Activated naive CD4-positive, alpha-beta T cell treated with anti-CD3 and anti-CD28 coated beads, Interleukin-2, amount 50 U/mL, for 72 hours (primary cell): ENCODE results near the gene ATG9A. TPM values are rescaled to one million over a fixed set of nuclear protein-coding genes. Genes with fewer than 3 reads are reported as not detected.

ENCODE experiments used
- ATAC-seq, 2 donors: fragments of 150-1000 bp; cut with Tn5 transposase; 2 replicates each; pipeline ENCODE4 v1.10.0; 2021; ENCODE audit warnings: mild to moderate bottlenecking in 2 of 2, moderate library complexity in 2 of 2
- DNase-seq, 2 donors: peaks; one replicate each; pipeline ENCODE4 v3.0.0; 2021 to 2022; ENCODE audit warnings: low spot score in 2 of 2
- H3K27ac Mint-ChIP-seq, 2 donors: one replicate each; pipeline ENCODE4 v1.8.0; 2022; ENCODE audit warnings: mild to moderate bottlenecking in 2 of 2, mixed read lengths in 2 of 2
- H3K36me3 Mint-ChIP-seq, 2 donors: one replicate each; pipeline ENCODE4 v1.8.0; 2022; ENCODE audit warnings: mixed read lengths in 2 of 2
- H3K9me3 Mint-ChIP-seq, 2 donors: one replicate each; pipeline ENCODE4 v1.8.0; 2022; ENCODE audit warnings: mixed read lengths in 2 of 2
- total RNA-seq, 2 donors: library from RNA; stranded (reverse); gene quantifications; one replicate each; pipeline ENCODE4 v1.2.3, GENCODE V29; 2022

Gene ATG9A, protein sequence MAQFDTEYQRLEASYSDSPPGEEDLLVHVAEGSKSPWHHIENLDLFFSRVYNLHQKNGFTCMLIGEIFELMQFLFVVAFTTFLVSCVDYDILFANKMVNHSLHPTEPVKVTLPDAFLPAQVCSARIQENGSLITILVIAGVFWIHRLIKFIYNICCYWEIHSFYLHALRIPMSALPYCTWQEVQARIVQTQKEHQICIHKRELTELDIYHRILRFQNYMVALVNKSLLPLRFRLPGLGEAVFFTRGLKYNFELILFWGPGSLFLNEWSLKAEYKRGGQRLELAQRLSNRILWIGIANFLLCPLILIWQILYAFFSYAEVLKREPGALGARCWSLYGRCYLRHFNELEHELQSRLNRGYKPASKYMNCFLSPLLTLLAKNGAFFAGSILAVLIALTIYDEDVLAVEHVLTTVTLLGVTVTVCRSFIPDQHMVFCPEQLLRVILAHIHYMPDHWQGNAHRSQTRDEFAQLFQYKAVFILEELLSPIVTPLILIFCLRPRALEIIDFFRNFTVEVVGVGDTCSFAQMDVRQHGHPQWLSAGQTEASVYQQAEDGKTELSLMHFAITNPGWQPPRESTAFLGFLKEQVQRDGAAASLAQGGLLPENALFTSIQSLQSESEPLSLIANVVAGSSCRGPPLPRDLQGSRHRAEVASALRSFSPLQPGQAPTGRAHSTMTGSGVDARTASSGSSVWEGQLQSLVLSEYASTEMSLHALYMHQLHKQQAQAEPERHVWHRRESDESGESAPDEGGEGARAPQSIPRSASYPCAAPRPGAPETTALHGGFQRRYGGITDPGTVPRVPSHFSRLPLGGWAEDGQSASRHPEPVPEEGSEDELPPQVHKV
- 10 to 100 TPM; 49.1 to 80.6 TPM for total RNA-seq

DNA sequence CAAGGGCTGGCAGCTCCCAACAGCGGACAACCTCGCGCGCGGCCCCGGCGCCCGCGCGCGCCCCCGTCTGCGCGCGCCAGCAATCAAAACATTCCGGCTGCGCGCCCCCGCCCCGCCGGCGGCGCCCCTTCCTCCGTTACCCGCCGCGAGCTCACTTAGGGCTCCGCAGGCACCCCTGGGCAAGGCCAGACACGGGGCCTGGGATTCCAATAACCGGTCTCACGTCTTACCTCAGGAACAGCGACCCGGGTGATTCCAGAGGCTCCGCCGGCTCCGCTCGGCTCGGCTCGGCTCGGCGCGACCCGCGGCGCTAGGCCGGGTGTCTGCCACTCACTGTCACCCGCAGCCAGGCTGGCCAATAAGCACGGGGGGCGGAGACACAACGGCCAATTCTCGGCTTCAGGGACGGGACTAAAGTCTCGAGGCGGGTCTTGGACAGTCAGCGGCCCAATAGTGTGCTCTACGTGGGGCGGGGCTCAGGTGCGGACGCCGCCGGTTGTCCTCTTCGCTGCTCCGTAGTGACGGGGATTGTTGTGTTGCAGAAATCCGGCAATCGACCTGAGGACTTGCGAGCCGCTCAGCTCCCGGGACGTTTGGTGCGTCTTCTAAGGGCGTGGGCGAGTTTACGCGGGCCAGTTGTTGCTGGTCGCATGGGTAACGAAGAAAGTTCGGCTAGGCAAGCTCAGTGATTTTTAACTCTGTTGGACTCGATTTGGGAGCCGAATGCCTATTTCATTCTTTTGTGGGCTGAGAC, at the start of gene ATG9A, which contains the start of gene ANKZF1:
TSS of gene ATG9A (minus strand) at position 332 of the 754 bp plus-strand sequence. CDS start 1,612 bp downstream, outside the sequence.
TSS of gene ANKZF1 (plus strand) at position 502 of the 754 bp plus-strand sequence. CDS start 452 bp downstream, outside the sequence.
- DNase-seq (peak; percentile 98 to 99), ATAC-seq (peak; percentile 97 to 98)
- Mint-ChIP-seq H3K9me3 (no peaks in the 10 kb centered on the region), H3K27ac (peak within 1 kb of the TSS; percentile 93 to 95), H3K36me3 (peaks cover 41 to 73% of the 10 kb centered on the region in 2 donors)

DNA sequence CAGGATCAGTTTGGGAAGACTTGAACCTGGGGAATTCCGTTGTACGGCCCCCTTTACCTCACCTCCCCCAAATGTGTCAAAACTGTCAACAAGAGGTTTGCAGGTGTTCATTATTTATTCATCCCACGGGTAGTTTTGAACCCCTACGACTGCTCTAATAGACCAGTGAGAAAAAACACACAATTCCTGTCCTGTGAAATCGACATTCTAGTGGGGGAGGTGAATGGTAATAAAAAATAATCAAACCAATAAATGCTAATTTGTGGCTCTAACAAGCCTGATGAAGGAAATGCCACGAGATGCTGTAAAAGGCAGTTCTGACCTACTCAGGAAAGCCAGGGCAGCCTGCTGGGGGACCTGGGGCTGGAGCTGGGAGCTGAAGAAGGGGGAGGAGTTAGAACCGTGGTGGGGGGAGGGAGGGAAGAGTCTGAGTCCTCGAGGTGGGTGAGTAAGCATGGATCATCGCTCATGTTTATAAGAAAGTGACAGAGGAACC, 49.3 kb upstream of the ATG9A start:
- ATAC-seq (no peak), DNase-seq (peak in 1 of 2 donors; percentile 24)
- Mint-ChIP-seq H3K36me3 (peaks cover 0 to 5% of the 10 kb centered on the region in 2 donors), H3K27ac (peak overlapping the region; percentile 92 to 98), H3K9me3 (no peaks in the 10 kb centered on the region)

DNA sequence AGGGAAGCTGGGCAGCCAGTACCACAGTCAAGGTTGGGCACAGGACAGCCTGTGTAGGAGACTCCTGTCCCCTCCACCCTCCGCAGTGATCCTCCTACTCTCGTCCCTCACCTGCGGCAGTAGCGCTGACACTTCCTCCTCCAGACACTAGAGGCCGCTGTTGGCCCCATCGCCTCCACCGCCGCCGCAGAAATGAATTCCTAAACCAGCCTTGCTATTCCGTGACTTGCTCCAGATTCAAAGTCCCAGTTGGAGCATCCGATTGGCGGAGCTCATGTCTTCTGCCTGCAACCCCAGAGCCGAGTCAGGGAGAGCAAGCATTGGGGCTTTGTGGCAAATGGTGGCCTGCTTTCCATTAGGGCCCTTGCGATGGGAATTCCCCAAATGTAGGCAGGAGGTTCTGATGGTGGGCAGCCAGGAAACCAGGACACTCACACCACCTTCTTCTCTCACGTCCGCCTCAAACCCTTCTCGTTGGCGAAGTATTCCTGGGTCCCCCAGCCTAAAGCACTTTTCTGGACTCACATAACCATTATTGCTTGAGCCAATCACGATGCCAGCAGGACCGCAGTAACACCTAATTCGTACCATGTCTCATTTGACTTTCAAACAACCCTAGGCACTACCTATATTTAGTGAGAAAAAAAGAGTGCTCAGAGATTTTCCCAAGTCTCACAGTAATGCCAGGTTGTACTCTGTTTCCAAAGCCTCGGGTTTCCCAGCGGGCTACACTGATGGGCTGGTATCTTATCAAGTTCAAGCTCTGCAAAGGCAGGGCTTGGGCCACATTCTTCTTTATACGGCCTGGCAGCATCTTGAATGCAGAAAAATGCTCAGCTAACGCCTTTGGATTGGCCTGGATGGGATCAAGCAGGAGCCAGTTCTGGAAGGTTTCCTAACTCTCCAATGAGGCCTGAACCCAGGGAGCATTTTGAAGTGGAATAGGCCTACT, 48.5 kb upstream of the ATG9A start:
- DNase-seq (peak; percentile 82 to 83), ATAC-seq (no peak)
- H3K36me3 Mint-ChIP-seq: peaks cover 0 to 5% of the 10 kb centered on the region in 2 donors
- peak overlapping the region; percentile 92 to 93 for H3K27ac Mint-ChIP-seq
- no peaks in the 10 kb centered on the region for H3K9me3 Mint-ChIP-seq

DNA sequence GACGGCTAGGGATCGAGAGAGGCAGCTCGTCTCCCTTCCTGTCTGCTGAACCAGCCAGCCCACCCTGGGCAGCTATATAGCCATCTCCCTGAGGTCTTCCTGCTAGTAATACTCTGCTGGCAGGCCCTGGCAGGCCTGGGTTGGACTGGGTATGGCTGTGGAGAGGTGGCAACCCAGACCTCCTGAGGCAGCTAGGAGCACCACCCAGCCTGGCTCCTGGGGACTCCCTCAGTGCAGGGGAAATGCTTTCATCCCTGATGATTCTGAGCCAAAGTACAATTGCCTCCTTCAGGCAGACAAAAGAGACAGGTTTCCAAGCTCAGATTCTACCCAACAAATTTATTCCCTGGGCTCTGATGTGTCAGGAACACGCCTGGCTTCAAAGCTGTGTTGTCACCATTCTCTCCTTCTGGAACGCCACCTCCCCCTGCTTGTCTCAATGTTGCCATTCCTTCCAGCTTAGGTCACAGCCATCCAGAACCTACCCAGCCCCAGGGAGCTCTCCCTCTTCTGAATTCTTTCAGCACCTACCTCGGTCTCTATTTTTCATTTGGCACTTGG, 45.0 kb upstream of the ATG9A start:
- Mint-ChIP-seq H3K27ac (no peak overlapping the region), H3K36me3 (no peaks in the 10 kb centered on the region), H3K9me3 (no peaks in the 10 kb centered on the region)
- no peak for DNase-seq
- no peak for ATAC-seq

DNA sequence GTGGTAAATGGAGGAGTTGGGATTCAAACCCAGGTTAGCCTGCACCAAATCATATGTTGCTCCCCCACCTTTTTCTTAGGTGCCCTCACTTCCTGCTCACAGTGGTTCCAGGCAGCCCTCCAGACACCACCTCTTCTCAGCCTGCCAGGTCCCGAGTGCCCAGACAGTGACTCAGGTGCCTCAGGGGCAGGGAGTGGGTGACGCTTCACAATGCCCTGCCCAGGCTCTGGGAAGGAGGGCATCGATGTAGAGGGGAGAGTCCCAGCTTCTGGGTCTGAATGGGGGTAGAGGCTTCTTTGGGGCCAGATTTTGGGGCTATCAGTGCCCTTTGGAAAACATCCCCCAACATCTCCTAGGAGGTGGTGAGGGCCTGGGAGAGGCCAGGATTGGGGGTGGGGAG, 44.5 kb upstream of the ATG9A start:
- ATAC-seq (no peak), DNase-seq (no peak)
- Mint-ChIP-seq H3K9me3 (no peaks in the 10 kb centered on the region), H3K27ac (no peak overlapping the region), H3K36me3 (no peaks in the 10 kb centered on the region)

DNA sequence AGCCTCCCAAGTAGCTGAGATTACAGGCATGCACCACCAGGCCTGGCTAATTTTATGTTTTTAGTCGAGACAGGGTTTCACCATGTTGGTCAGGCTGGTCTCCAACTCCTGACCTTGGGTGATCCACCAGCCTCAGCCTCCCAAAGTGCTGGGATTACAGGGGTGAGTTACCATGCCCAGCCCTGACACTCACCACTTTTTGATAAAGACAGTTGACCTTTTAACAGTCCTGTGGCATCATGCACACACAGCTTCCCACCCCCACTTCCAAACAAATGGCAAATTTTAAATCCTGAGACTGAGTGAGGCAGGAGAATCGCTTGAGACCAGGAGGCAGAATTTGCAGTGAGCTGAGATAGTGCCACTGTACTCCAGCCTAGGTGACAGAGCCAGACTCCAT, 43.6 kb upstream of the ATG9A start:
- no peaks in the 10 kb centered on the region for H3K9me3 Mint-ChIP-seq
- no peak overlapping the region for H3K27ac Mint-ChIP-seq
- DNase-seq: no peak
- H3K36me3 Mint-ChIP-seq: no peaks in the 10 kb centered on the region
- peak in 1 of 2 donors; percentile 63 for ATAC-seq

DNA sequence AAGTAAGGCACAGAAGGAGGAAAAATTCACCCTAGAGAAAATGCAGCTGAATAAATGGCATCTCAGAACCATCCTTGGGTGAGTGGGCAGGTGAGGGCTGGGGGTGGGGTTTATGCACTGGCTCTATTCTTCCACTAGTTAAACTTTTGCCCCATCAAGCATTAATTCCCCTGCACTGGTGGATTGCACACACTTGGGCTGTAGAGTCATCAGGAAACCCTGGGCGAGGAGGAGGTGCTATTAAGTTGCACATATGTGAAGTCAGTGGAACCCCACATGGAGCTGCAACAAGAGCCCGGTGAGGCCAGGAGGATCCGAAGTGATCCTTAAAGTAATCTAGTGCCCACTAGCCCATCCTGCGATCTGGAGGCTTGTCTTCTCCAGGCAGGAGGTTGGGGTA, 42.9 kb upstream of the ATG9A start:
- ATAC-seq (no peak), DNase-seq (no peak)
- Mint-ChIP-seq H3K36me3 (no peaks in the 10 kb centered on the region), H3K27ac (no peak overlapping the region), H3K9me3 (no peaks in the 10 kb centered on the region)

DNA sequence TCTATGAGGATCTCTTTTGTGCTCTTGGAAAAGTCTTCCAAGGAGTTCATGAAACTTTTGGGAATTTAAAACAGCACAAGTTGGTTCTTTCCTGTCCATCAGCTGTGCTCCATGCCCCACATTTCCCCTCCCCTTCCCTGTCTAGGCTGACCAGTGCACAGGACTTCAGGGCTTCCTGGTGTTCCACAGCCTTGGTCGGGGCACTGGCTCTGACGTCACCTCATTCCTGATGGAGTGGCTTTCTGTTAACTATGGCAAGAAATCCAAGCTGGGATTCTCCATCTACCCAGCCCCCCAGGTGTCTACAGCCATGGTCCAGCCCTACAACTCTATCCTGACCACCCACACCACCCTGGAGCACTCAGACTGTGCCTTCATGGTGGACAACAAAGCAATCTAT, 41.6 kb upstream of the ATG9A start:
- ATAC-seq: no peak
- Mint-ChIP-seq H3K36me3 (no peaks in the 10 kb centered on the region), H3K27ac (no peak overlapping the region), H3K9me3 (no peaks in the 10 kb centered on the region)
- DNase-seq: no peak

DNA sequence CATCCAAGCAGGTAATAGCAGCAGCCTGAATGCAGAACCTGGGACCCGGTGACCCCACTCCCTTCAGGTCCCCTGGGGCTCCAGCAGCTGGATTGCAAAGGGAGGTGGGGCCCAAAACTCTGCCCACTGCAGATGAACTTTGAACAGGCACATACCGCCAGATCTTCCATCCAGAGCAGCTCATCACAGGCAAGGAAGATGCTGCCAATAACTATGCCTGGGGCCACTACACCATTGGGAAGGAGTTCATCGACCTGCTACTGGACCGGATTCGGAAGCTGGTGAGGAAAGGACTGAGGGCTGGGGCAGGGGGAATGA, 40.6 kb upstream of the ATG9A start:
- Mint-ChIP-seq H3K9me3 (no peaks in the 10 kb centered on the region), H3K27ac (no peak overlapping the region), H3K36me3 (no peaks in the 10 kb centered on the region)
- ATAC-seq: no peak
- DNase-seq: no peak

DNA sequence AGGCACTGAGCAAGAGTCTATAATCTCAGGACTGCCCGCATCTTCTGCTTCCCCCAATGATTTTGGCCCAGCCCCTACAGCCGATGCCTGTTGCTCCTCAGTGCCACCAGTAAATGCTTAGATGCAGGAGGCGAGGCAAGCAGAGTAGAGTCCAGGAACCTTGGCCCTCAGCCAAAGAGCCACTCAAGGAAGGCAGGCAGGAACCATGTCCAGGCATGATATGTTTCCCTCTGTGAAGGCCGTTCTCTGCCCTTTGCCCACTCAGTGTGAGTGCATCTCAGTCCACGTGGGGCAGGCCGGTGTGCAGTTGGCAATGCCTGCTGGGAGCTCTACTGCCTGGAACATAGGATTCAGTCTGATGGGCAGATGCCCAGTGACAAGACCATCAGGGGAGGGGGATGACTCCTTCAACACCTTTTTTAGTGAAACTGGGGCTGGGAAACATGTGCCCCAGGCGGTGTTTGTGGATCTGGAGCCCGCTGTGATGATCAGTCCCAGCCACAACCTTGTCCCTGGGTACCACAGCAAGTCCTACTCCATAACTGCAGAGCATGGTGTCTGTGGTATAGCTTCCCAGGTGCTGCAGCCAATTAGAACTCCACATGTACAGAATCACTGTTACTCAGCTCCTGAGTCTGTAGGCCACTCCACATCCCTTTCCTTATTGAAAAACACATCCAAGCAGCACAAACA, 40.1 kb upstream of the ATG9A start:
- Mint-ChIP-seq H3K36me3 (no peaks in the 10 kb centered on the region), H3K9me3 (no peaks in the 10 kb centered on the region), H3K27ac (no peak overlapping the region)
- DNase-seq: no peak
- ATAC-seq: no peak

DNA sequence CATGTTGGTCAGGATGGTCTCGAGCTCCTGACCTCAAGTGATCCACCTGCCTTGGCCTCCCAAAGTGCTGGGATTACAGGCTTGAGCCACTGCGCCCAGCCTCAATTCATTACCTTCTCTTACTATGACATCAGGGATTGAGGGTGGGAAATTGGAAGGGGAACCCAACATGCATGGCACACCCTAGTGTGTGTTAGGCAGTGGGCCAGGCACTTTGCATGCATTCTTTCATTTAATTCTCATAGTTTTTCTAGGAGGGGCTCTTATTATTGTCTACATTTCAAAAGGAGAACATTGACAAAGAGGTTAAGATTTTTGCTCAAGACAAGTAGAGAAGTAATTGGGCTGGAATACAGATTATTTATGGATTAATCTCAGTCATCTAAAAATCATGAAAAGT, 38.9 kb upstream of the ATG9A start:
- DNase-seq (no peak), ATAC-seq (no peak)
- H3K9me3 Mint-ChIP-seq: no peaks in the 10 kb centered on the region
- no peaks in the 10 kb centered on the region for H3K36me3 Mint-ChIP-seq
- no peak overlapping the region for H3K27ac Mint-ChIP-seq

DNA sequence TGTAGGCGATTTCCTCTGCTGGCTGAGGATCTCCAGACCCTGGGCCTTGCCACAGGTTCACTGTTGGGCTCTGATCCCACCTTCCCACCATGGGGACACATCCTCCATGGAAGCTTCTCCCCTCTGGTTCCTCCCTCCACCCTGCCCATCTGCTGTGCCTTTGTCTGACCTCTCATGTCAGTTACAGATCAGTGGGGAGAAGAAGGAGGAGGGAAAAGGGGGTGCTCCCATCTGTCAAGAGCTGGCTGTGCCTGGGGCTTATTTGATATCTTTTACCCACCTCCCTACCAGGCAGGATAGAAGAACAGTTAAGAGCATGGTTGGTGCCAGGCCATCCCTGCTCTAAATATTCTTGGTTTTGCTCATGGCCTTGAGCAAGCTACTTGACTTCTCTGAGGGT, 37.5 kb upstream of the ATG9A start:
- no peaks in the 10 kb centered on the region for H3K36me3 Mint-ChIP-seq
- H3K9me3 Mint-ChIP-seq: no peaks in the 10 kb centered on the region
- no peak overlapping the region for H3K27ac Mint-ChIP-seq
- DNase-seq (no peak), ATAC-seq (no peak)

DNA sequence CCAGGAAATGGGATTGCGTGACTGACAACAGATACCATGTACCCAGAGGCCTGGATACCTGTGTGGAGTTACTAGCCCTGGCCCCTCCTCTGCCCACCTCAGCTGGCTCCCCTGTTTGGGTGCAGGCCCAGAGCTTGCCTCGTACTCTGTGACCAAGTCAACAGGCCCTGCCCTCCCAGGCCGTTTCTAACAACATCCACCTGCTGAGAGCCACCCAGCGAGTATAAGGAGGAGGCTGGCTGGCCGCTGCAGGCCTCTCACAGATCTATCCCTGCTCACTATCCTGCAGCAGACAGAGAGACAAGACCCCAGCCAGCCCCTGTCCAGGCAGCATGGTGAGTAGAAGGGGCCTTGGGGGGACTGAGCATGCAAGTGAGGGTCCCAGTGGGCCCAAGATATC, 36.8 kb upstream of the ATG9A start:
- DNase-seq (no peak), ATAC-seq (no peak)
- Mint-ChIP-seq H3K9me3 (no peaks in the 10 kb centered on the region), H3K27ac (no peak overlapping the region), H3K36me3 (no peaks in the 10 kb centered on the region)

DNA sequence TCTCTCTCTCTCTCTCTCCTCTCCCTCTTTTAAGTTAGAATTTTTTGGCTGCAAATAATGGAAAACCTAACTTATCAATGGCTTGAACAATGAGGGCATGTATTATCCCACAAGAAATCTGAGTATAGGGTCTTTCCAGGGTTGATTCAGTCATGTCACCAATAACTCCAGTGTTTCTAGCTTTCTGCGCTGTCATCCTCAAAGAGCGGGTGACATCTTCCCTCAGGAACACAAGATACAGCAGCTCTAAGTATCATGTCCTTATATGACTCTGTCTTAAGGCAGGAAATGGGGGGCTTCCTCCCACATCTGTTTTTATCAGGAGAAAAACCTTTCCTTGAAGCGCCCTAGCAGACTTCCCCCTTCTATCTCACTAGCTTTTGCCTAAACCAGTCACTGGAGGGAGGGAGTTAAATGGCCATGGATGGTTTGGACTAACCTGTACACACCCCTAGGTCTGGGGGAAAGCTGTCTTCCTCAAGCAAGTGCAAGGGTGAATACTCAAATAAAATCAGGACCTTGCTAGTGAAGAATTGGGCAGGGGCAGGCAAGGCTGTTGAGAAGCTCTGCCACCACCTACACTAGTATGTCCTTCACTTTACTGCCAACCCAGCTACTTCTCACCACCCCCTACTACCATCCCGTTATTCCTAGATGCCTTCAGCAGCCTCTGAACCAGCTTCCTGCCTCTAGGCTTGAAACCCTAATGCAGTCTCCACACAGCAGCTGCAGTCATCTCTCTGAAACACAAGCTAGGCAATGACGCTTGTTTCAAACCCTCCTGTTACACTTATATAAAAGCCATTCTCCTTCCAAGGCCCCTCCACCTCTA, 31.8 kb upstream of the ATG9A start:
- ATAC-seq (no peak), DNase-seq (no peak)
- Mint-ChIP-seq H3K36me3 (no peaks in the 10 kb centered on the region), H3K27ac (no peak overlapping the region), H3K9me3 (no peaks in the 10 kb centered on the region)
